IgD-negative memory B cell (primary cell): ENCODE results near the gene IFNA8. TPM values are rescaled to one million over a fixed set of nuclear protein-coding genes. Genes with fewer than 3 reads are reported as not detected.
"Not testable (repeated sequence)": the region's sequence is repeated elsewhere in the genome, so short reads cannot be mapped to it uniquely, and the experiment has no call there.

ENCODE experiments used
- H3K27ac Mint-ChIP-seq, 3 donors: one replicate each; pipeline ENCODE4 v1.8.0; 2020 to 2022; ENCODE audit warnings: mild to moderate bottlenecking in 3 of 3, mixed read lengths in 3 of 3, moderate library complexity in 1 of 3
- H3K27me3 Mint-ChIP-seq: one replicate; pipeline ENCODE4 v1.8.0; 2021; ENCODE audit warnings: mixed read lengths
- H3K36me3 Mint-ChIP-seq: one replicate; pipeline ENCODE4 v1.8.0; 2020; ENCODE audit warnings: mild to moderate bottlenecking, mixed read lengths
- H3K4me1 Mint-ChIP-seq, 3 donors: one replicate each; pipeline ENCODE4 v1.8.0; 2020 to 2022; ENCODE audit warnings: mixed read lengths in 3 of 3, mild to moderate bottlenecking in 1 of 3
- H3K4me3 Mint-ChIP-seq, 4 donors: one replicate each; pipeline ENCODE4 v1.8.0; 2020 to 2022; ENCODE audit warnings: mild to moderate bottlenecking in 4 of 4, mixed read lengths in 4 of 4, moderate library complexity in 3 of 4
- H3K9me3 Mint-ChIP-seq, 3 donors: one replicate each; pipeline ENCODE4 v1.8.0; 2020 to 2021; ENCODE audit warnings: mixed read lengths in 3 of 3, mild to moderate bottlenecking in 1 of 3
- polyA plus RNA-seq: library from polyadenylated mRNA; unstranded; fragments of 300-500 nt; fragmentation: Illumina TruSeq; gene quantifications from one replicate; pipeline ENCODE4 v1.2.3, GENCODE V29; 2021

Gene IFNA8
- polyA plus RNA-seq = not detected

GRCh38 chr9:21408817-21409216, at the start of gene IFNA8:
Gene IFNA8 (plus strand): TSS chr9:21409117. CDS start chr9:21409177, 60 bp downstream.
- H3K4me1 Mint-ChIP-seq = peaks cover 10 to 20% (median 14%) of the 10 kb centered on the region in 3 donors
- H3K27ac Mint-ChIP-seq = no peak within 1 kb of the TSS
- no peak within 1 kb of the TSS for H3K4me3 Mint-ChIP-seq
- no peaks in the 10 kb centered on the region for H3K36me3 Mint-ChIP-seq
- H3K27me3 Mint-ChIP-seq = peaks cover 38% of the 10 kb centered on the region
- H3K9me3 Mint-ChIP-seq = peaks cover 0 to 2% (median 0%) of the 10 kb centered on the region in 3 donors

- no peaks in the 10 kb centered on the region for H3K9me3 Mint-ChIP-seq
- H3K27ac Mint-ChIP-seq = no peak overlapping the region
- H3K4me3 Mint-ChIP-seq = no peak overlapping the region
- peaks cover 9 to 20% (median 19%) of the 10 kb centered on the region in 3 donors for H3K4me1 Mint-ChIP-seq
- H3K36me3 Mint-ChIP-seq = peaks cover 2% of the 10 kb centered on the region
- H3K27me3 Mint-ChIP-seq = peaks cover 13% of the 10 kb centered on the region
These were observed 46.6 kb upstream of the IFNA8 start for GRCh38 chr9:21362287-21362686.

- not testable (repeated sequence) for H3K9me3 Mint-ChIP-seq, H3K36me3 Mint-ChIP-seq, H3K4me3 Mint-ChIP-seq, H3K4me1 Mint-ChIP-seq
- Mint-ChIP-seq H3K27ac (peak overlapping the region in 1 of 3 donors; percentile 43), H3K27me3 (peaks cover 13% of the 10 kb centered on the region)
These were observed 41.7 kb upstream of the IFNA8 start for GRCh38 chr9:21367169-21367568.

- Mint-ChIP-seq H3K36me3 (peaks cover 6% of the 10 kb centered on the region), H3K9me3 (no peaks in the 10 kb centered on the region), H3K4me3 (peak within 1 kb of the TSS in 1 of 4 donors; percentile 17), H3K27me3 (peaks cover 10% of the 10 kb centered on the region), H3K4me1 (peaks cover 2 to 8% (median 7%) of the 10 kb centered on the region in 3 donors), H3K27ac (peak within 1 kb of the TSS in 1 of 3 donors; percentile 43)
These were observed 41.0 kb upstream of the IFNA8 start, which contains the start of gene IFNA13 for GRCh38 chr9:21367957-21368356. Gene IFNA13 (minus strand): TSS chr9:21368057. CDS start chr9:21368010, 47 bp downstream.

- H3K4me1 Mint-ChIP-seq, H3K4me3 Mint-ChIP-seq, H3K27ac Mint-ChIP-seq, H3K36me3 Mint-ChIP-seq, H3K9me3 Mint-ChIP-seq: not testable (repeated sequence)
- H3K27me3 Mint-ChIP-seq = peaks cover 13% of the 10 kb centered on the region
These were observed 37.5 kb upstream of the IFNA8 start for GRCh38 chr9:21371467-21371866.

- peak overlapping the region in 3 of 4 donors; percentile 4 to 65 (median 58) for H3K4me3 Mint-ChIP-seq
- H3K9me3 Mint-ChIP-seq = peaks cover 0 to 3% (median 0%) of the 10 kb centered on the region in 3 donors
- H3K36me3 Mint-ChIP-seq = no peaks in the 10 kb centered on the region
- H3K27me3 Mint-ChIP-seq = peaks cover 16% of the 10 kb centered on the region
- H3K4me1 Mint-ChIP-seq = peaks cover 14 to 29% (median 21%) of the 10 kb centered on the region in 3 donors
- H3K27ac Mint-ChIP-seq = peak overlapping the region; percentile 37 to 82 (median 80)
These were observed 27.2 kb upstream of the IFNA8 start for GRCh38 chr9:21381448-21382339.

GRCh38 chr9:21383627-21384026, 25.3 kb upstream of the IFNA8 start:
- Mint-ChIP-seq H3K4me1 (peaks cover 14 to 29% (median 26%) of the 10 kb centered on the region in 3 donors), H3K36me3 (peaks cover 3% of the 10 kb centered on the region), H3K27ac (peak overlapping the region in 1 of 3 donors; percentile 30), H3K9me3 (peaks cover 0 to 3% (median 0%) of the 10 kb centered on the region in 3 donors), H3K4me3 (peak overlapping the region in 1 of 4 donors; percentile 27), H3K27me3 (peaks cover 18% of the 10 kb centered on the region)

GRCh38 chr9:21385131-21385670, 23.7 kb upstream of the IFNA8 start, which contains the start of gene IFNA2:
Gene IFNA2 (minus strand): TSS chr9:21385398. CDS start chr9:21385329, 69 bp downstream.
- peaks cover 14 to 29% (median 29%) of the 10 kb centered on the region in 3 donors for H3K4me1 Mint-ChIP-seq
- peaks cover 0 to 3% (median 0%) of the 10 kb centered on the region in 3 donors for H3K9me3 Mint-ChIP-seq
- H3K27ac Mint-ChIP-seq = peak within 1 kb of the TSS; percentile 31 to 64 (median 41)
- H3K27me3 Mint-ChIP-seq = peaks cover 28% of the 10 kb centered on the region
- H3K4me3 Mint-ChIP-seq = peak within 1 kb of the TSS in 3 of 4 donors; percentile 5 to 19 (median 10)
- H3K36me3 Mint-ChIP-seq = peaks cover 3% of the 10 kb centered on the region

GRCh38 chr9:21392270-21392669, 16.6 kb upstream of the IFNA8 start:
- peaks cover 0 to 3% (median 0%) of the 10 kb centered on the region in 3 donors for H3K9me3 Mint-ChIP-seq
- peak overlapping the region in 1 of 4 donors; percentile 13 for H3K4me3 Mint-ChIP-seq
- no peak overlapping the region for H3K27ac Mint-ChIP-seq
- peaks cover 40% of the 10 kb centered on the region for H3K27me3 Mint-ChIP-seq
- peaks cover 3 to 11% (median 8%) of the 10 kb centered on the region in 3 donors for H3K4me1 Mint-ChIP-seq
- H3K36me3 Mint-ChIP-seq = peaks cover 1% of the 10 kb centered on the region

- Mint-ChIP-seq H3K27ac (no peak overlapping the region), H3K9me3 (peaks cover 2 to 3% (median 3%) of the 10 kb centered on the region in 3 donors), H3K27me3 (peaks cover 33% of the 10 kb centered on the region), H3K4me1 (peaks cover 3 to 12% (median 10%) of the 10 kb centered on the region in 3 donors), H3K36me3 (no peaks in the 10 kb centered on the region), H3K4me3 (peak overlapping the region; percentile 15 to 58 (median 36))
These were observed 12.9 kb upstream of the IFNA8 start for GRCh38 chr9:21395778-21396717.

- Mint-ChIP-seq H3K4me1 (peaks cover 3 to 18% (median 10%) of the 10 kb centered on the region in 3 donors), H3K36me3 (no peaks in the 10 kb centered on the region), H3K9me3 (peaks cover 1 to 3% (median 2%) of the 10 kb centered on the region in 3 donors), H3K27ac (no peak overlapping the region), H3K27me3 (peaks cover 34% of the 10 kb centered on the region), H3K4me3 (no peak overlapping the region)
These were observed 9.9 kb upstream of the IFNA8 start for GRCh38 chr9:21398955-21399489.

- H3K4me3 Mint-ChIP-seq = no peak overlapping the region
- peaks cover 2 to 3% (median 2%) of the 10 kb centered on the region in 3 donors for H3K9me3 Mint-ChIP-seq
- no peak overlapping the region for H3K27ac Mint-ChIP-seq
- H3K36me3 Mint-ChIP-seq = no peaks in the 10 kb centered on the region
- peaks cover 34% of the 10 kb centered on the region for H3K27me3 Mint-ChIP-seq
- H3K4me1 Mint-ChIP-seq = peaks cover 3 to 18% (median 10%) of the 10 kb centered on the region in 3 donors
These were observed 9.0 kb upstream of the IFNA8 start for GRCh38 chr9:21399956-21400355.

GRCh38 chr9:21402386-21403251, 6.3 kb upstream of the IFNA8 start:
- Mint-ChIP-seq H3K27ac (no peak overlapping the region), H3K4me3 (peak overlapping the region in 1 of 4 donors; percentile 74), H3K9me3 (peaks cover 2 to 3% (median 2%) of the 10 kb centered on the region in 3 donors), H3K36me3 (no peaks in the 10 kb centered on the region), H3K27me3 (peaks cover 41% of the 10 kb centered on the region), H3K4me1 (peaks cover 0 to 9% (median 5%) of the 10 kb centered on the region in 3 donors)
